Mesenchymal stem cell (in vitro differentiated cells and primary cell): Measurements from ENCODE around the gene SPSB1.

Source experiments
- DNase-seq: peaks from one replicate; pipeline ENCODE4 v3.0.0-alpha.2; 2013
- H2AFZ ChIP-seq: one replicate; pipeline ENCODE4 v1.6.1; 2013; ENCODE audit warnings: low read depth, mild to moderate bottlenecking, control low read depth, inconsistent platforms, low read length, moderate library complexity
- H2AK5ac ChIP-seq: 2 replicates; pipeline ENCODE4 v1.6.1; 2013; ENCODE audit warnings: low read length, moderate library complexity, mild to moderate bottlenecking, inconsistent platforms; ENCODE audit not compliant: severe bottlenecking
- H2BK120ac ChIP-seq: one replicate; pipeline ENCODE4 v1.6.1; 2013; ENCODE audit warnings: low read depth, mild to moderate bottlenecking, inconsistent platforms, low read length, moderate library complexity
- H2BK12ac ChIP-seq, 2 experiments: one replicate each; pipeline ENCODE4 v1.6.1; 2013; ENCODE audit warnings: inconsistent platforms in 2 of 2, low read length in 2 of 2, mild to moderate bottlenecking in 2 of 2, moderate library complexity in 2 of 2, control low read depth in 1 of 2
- H2BK15ac ChIP-seq: one replicate; pipeline ENCODE4 v1.6.1; 2013; ENCODE audit warnings: mild to moderate bottlenecking, low read depth, inconsistent platforms; ENCODE audit not compliant: poor library complexity, severe bottlenecking
- H2BK5ac ChIP-seq: 2 replicates; pipeline ENCODE4 v1.6.1; 2013; ENCODE audit warnings: low read depth, mild to moderate bottlenecking, low read length, control low read depth, inconsistent platforms; ENCODE audit not compliant: poor library complexity, severe bottlenecking
- H3K14ac ChIP-seq, 2 experiments: one replicate each; pipeline ENCODE4 v1.6.1; 2013; ENCODE audit warnings: inconsistent platforms in 2 of 2, low read length in 2 of 2, control low read depth in 1 of 2, mild to moderate bottlenecking in 1 of 2, moderate library complexity in 1 of 2
- H3K18ac ChIP-seq, 2 experiments: one replicate each; pipeline ENCODE4 v1.6.1; 2013; ENCODE audit warnings: inconsistent platforms in 2 of 2, low read length in 2 of 2, control low read depth in 1 of 2, low read depth in 1 of 2, mild to moderate bottlenecking in 1 of 2
- H3K23ac ChIP-seq, 2 experiments: one replicate each; pipeline ENCODE4 v1.6.1; 2013; ENCODE audit warnings: inconsistent platforms in 2 of 2, low read length in 2 of 2, mild to moderate bottlenecking in 2 of 2, moderate library complexity in 2 of 2, control low read depth in 1 of 2
- H3K27ac ChIP-seq: 2 replicates; pipeline ENCODE4 v1.5.1; 2013; ENCODE audit warnings: mild to moderate bottlenecking, moderate library complexity, low read length, control low read depth, inconsistent platforms; ENCODE audit not compliant: poor library complexity, severe bottlenecking
- H3K27me3 ChIP-seq, 2 experiments: 2 replicates each; pipeline versions ENCODE4 v1.6.1 to v1.7.0; 2013; ENCODE audit warnings: low read length in 2 of 2, mild to moderate bottlenecking in 2 of 2, moderate library complexity in 2 of 2, control low read depth in 1 of 2, inconsistent platforms in 1 of 2; ENCODE audit not compliant: control insufficient read depth in 1 of 2, insufficient read depth in 1 of 2
- H3K36me3 ChIP-seq, 2 experiments: 2 replicates each; pipeline versions ENCODE4 v1.6.1 to v1.7.0; 2013; ENCODE audit warnings: low read length in 2 of 2, control low read depth in 1 of 2, inconsistent platforms in 1 of 2, low read depth in 1 of 2, mild to moderate bottlenecking in 1 of 2; ENCODE audit not compliant: insufficient read depth in 2 of 2, control insufficient read depth in 1 of 2
- H3K4ac ChIP-seq, 2 experiments: one replicate each; pipeline ENCODE4 v1.6.1; 2013; ENCODE audit warnings: inconsistent platforms in 2 of 2, low read length in 2 of 2, mild to moderate bottlenecking in 2 of 2, moderate library complexity in 2 of 2, control low read depth in 1 of 2, low read depth in 1 of 2
- H3K4me1 ChIP-seq: 2 replicates; pipeline ENCODE4 v1.6.1; 2013; ENCODE audit warnings: low read depth, low read length, control low read depth; ENCODE audit not compliant: control insufficient read depth, insufficient read depth
- H3K4me2 ChIP-seq: 2 replicates; pipeline ENCODE4 v1.6.1; 2013; ENCODE audit warnings: low read length, mild to moderate bottlenecking, inconsistent platforms; ENCODE audit not compliant: poor library complexity, severe bottlenecking
- H3K4me3 ChIP-seq, 2 experiments: 2 replicates each; pipeline versions ENCODE4 v1.5.1 to v1.7.0; 2013; ENCODE audit warnings: low read length in 2 of 2, mild to moderate bottlenecking in 2 of 2, control low read depth in 1 of 2, low read depth in 1 of 2; ENCODE audit not compliant: insufficient read depth in 1 of 2
- H3K79me1 ChIP-seq: replicated peaks from 2 replicates; pipeline ENCODE4 v1.6.1; 2013; ENCODE audit warnings: mild to moderate bottlenecking, control low read depth, low read length, inconsistent platforms; ENCODE audit not compliant: poor library complexity, severe bottlenecking
- H3K9ac ChIP-seq: 2 replicates; pipeline ENCODE4 v1.7.0; 2013; ENCODE audit warnings: mild to moderate bottlenecking, low read length, moderate library complexity
- H3K9me3 ChIP-seq: 2 replicates; pipeline ENCODE4 v1.7.0; 2013; ENCODE audit warnings: mild to moderate bottlenecking, low read length; ENCODE audit not compliant: control insufficient read depth
- H4K8ac ChIP-seq: one replicate; pipeline ENCODE4 v1.6.1; 2013; ENCODE audit warnings: inconsistent platforms, mild to moderate bottlenecking, low read length, moderate library complexity
- H4K91ac ChIP-seq: one replicate; pipeline ENCODE4 v1.6.1; 2013; ENCODE audit warnings: mild to moderate bottlenecking, low read length, inconsistent platforms
- WGBS: methylation state at CpG from one replicate; pipeline ENCODE4 v1.1.7; 2013; ENCODE audit warnings: mixed read lengths; 5-methylcytosine and 5-hydroxymethylcytosine counted together

The SPSB1 gene

GRCh38 chr1:9261496-9261895 lies 31.2 kb upstream of the SPSB1 start:
- Histone ChIP-seq H3K14ac (no peak overlapping the region), H3K4me2 (no peak overlapping the region), H2BK15ac (no peak overlapping the region), H3K9me3 (no peaks in the 10 kb centered on the region), H3K4me3 (no peak overlapping the region), H3K4me1 (no peaks in the 10 kb centered on the region), H2BK5ac (no peak overlapping the region), H2AK5ac (no peak overlapping the region), H4K8ac (no peak overlapping the region), H4K91ac (no peak overlapping the region), H3K18ac (no peak overlapping the region), H3K4ac (no peak overlapping the region), H3K79me1 (peaks cover 12% of the 10 kb centered on the region), H3K27me3 (no peaks in the 10 kb centered on the region), H2AFZ (no peak overlapping the region), H3K9ac (no peak overlapping the region), H3K36me3 (peaks cover 41 to 55% of the 10 kb centered on the region in 2 experiments), H2BK12ac (no peak overlapping the region), H3K27ac (no peak overlapping the region), H2BK120ac (no peak overlapping the region), H3K23ac (no peak overlapping the region)
- WGBS: 96% methylated on average over 8 of the region's 8 CpGs
- no peak for DNase-seq

GRCh38 chr1:9262096-9262986 lies 30.4 kb upstream of the SPSB1 start:
- H3K9me3 ChIP-seq: no peaks in the 10 kb centered on the region
- H3K4ac ChIP-seq: no peak overlapping the region
- no peak overlapping the region for H3K4me3 ChIP-seq
- H2BK15ac ChIP-seq: no peak overlapping the region
- no peaks in the 10 kb centered on the region for H3K27me3 ChIP-seq
- no peak overlapping the region for H4K91ac ChIP-seq
- H2AK5ac ChIP-seq: no peak overlapping the region
- WGBS: 98% methylated on average over 33 of the region's 33 CpGs
- H4K8ac ChIP-seq: no peak overlapping the region
- peaks cover 12% of the 10 kb centered on the region for H3K79me1 ChIP-seq
- no peak overlapping the region for H3K27ac ChIP-seq
- H3K9ac ChIP-seq: no peak overlapping the region
- H3K4me1 ChIP-seq: no peaks in the 10 kb centered on the region
- DNase-seq: no peak
- no peak overlapping the region for H3K14ac ChIP-seq
- no peak overlapping the region for H2BK120ac ChIP-seq
- no peak overlapping the region for H2BK12ac ChIP-seq
- H3K23ac ChIP-seq: no peak overlapping the region
- H3K36me3 ChIP-seq: peaks cover 41 to 53% of the 10 kb centered on the region in 2 experiments
- no peak overlapping the region for H3K18ac ChIP-seq
- no peak overlapping the region for H3K4me2 ChIP-seq
- H2BK5ac ChIP-seq: no peak overlapping the region
- no peak overlapping the region for H2AFZ ChIP-seq

DNA sequence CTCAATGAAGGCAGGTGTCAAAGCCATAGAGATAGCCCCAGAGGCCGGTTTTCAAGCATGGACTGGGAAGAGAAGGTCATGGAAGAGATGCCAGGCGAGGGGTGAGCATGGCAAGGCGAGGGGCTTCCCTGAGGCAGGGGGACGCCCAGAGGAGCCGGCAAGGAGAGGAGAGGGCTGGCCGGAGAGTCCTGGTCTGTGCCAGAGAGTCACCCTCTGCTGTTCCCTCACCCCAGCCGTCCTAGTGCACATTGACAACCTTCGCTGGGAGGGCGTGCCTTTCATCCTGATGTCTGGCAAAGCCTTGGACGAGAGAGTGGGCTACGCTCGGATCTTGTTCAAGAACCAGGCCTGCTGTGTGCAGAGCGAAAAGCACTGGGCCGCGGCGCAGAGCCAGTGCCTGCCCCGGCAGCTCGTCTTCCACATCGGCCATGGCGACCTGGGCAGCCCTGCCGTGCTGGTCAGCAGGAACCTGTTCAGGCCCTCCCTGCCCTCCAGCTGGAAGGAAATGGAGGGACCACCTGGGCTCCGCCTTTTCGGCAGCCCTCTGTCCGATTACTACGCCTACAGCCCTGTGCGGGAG lies 29.3 kb upstream of the SPSB1 start:
- Histone ChIP-seq H3K18ac (no peak overlapping the region), H3K23ac (no peak overlapping the region), H3K4me3 (no peak overlapping the region), H3K27me3 (no peaks in the 10 kb centered on the region), H2BK15ac (no peak overlapping the region), H4K91ac (no peak overlapping the region), H2AK5ac (no peak overlapping the region), H3K4me1 (no peaks in the 10 kb centered on the region), H2BK120ac (no peak overlapping the region), H3K36me3 (peaks cover 41 to 52% of the 10 kb centered on the region in 2 experiments), H2BK5ac (no peak overlapping the region), H2AFZ (no peak overlapping the region), H2BK12ac (no peak overlapping the region), H3K27ac (no peak overlapping the region), H3K14ac (no peak overlapping the region), H3K9ac (no peak overlapping the region), H3K4me2 (no peak overlapping the region), H3K4ac (no peak overlapping the region), H3K9me3 (no peaks in the 10 kb centered on the region), H4K8ac (no peak overlapping the region), H3K79me1 (peaks cover 10% of the 10 kb centered on the region)
- WGBS: 96% methylated on average over 25 of the region's 26 CpGs
- DNase-seq: no peak

DNA sequence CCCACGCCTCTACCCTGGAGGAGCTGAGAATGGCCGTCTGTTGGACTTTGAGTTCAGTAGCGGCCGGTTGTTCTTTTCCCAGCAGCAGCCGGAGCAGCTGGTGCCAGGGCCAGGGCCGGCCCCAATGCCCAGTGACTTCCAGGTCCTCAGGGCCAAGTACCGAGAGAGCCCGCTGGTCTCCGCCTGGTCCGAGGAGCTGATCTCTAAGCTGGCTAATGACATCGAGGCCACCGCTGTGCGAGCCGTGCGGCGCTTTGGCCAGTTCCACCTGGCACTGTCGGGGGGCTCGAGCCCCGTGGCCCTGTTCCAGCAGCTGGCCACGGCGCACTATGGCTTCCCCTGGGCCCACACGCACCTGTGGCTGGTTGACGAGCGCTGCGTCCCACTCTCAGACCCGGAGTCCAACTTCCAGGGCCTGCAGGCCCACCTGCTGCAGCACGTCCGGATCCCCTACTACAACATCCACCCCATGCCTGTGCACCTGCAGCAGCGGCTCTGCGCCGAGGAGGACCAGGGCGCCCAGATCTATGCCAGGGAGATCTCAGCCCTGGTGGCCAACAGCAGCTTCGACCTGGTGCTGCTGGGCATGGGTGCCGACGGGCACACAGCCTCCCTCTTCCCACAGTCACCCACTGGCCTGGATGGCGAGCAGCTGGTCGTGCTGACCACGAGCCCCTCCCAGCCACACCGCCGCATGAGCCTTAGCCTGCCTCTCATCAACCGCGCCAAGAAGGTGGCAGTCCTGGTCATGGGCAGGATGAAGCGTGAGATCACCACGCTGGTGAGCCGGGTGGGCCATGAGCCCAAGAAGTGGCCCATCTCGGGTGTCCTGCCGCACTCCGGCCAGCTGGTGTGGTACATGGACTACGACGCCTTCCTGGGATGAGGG lies 28.5 kb upstream of the SPSB1 start:
- no peak overlapping the region for H4K8ac ChIP-seq
- no peak overlapping the region for H2AK5ac ChIP-seq
- no peak overlapping the region for H2BK15ac ChIP-seq
- H2BK120ac ChIP-seq: no peak overlapping the region
- peaks cover 11% of the 10 kb centered on the region for H3K79me1 ChIP-seq
- H3K27ac ChIP-seq: no peak overlapping the region
- H3K9ac ChIP-seq: no peak overlapping the region
- H3K23ac ChIP-seq: no peak overlapping the region
- H3K36me3 ChIP-seq: peaks cover 42 to 53% of the 10 kb centered on the region in 2 experiments
- no peak overlapping the region for H3K14ac ChIP-seq
- H4K91ac ChIP-seq: no peak overlapping the region
- H3K27me3 ChIP-seq: no peaks in the 10 kb centered on the region
- no peak overlapping the region for H2BK12ac ChIP-seq
- DNase-seq: no peak
- H3K4me3 ChIP-seq: no peak overlapping the region
- WGBS: 98% methylated on average over 50 of the region's 50 CpGs
- H2BK5ac ChIP-seq: no peak overlapping the region
- H3K18ac ChIP-seq: no peak overlapping the region
- peaks cover 3% of the 10 kb centered on the region for H3K4me1 ChIP-seq
- H2AFZ ChIP-seq: no peak overlapping the region
- H3K9me3 ChIP-seq: no peaks in the 10 kb centered on the region
- no peak overlapping the region for H3K4ac ChIP-seq
- H3K4me2 ChIP-seq: no peak overlapping the region
